ENCODE measurements around the gene GREM2. TPM values are rescaled to one million over a fixed set of nuclear protein-coding genes. Genes with fewer than 3 reads are reported as not detected.

GREM2 gene
- total and polyA plus RNA-seq, 2 experiments from 2014 or later: 0.18 to 0.21 TPM

DNA sequence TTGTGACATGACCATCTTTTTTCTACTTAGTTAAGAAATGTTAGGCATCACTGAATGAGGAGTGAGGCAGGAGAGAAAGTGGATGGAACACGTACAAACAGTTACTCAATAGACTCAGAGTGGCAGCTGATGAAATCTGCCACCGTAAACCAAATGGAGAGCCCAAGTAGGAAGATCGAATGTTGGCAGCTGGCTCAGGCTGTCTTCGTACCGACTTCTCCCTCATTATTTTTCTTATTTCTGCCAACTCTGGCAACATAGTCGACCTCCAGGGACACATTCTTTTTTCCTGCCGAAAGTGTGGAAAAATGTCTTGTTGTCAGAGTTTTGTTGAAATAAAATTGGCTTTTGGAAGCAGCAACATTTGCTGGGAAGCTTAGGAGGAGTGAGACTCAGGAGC is 143.3 kb downstream of the GREM2 start (continued):
- TF ChIP-seq, protein P1, sequence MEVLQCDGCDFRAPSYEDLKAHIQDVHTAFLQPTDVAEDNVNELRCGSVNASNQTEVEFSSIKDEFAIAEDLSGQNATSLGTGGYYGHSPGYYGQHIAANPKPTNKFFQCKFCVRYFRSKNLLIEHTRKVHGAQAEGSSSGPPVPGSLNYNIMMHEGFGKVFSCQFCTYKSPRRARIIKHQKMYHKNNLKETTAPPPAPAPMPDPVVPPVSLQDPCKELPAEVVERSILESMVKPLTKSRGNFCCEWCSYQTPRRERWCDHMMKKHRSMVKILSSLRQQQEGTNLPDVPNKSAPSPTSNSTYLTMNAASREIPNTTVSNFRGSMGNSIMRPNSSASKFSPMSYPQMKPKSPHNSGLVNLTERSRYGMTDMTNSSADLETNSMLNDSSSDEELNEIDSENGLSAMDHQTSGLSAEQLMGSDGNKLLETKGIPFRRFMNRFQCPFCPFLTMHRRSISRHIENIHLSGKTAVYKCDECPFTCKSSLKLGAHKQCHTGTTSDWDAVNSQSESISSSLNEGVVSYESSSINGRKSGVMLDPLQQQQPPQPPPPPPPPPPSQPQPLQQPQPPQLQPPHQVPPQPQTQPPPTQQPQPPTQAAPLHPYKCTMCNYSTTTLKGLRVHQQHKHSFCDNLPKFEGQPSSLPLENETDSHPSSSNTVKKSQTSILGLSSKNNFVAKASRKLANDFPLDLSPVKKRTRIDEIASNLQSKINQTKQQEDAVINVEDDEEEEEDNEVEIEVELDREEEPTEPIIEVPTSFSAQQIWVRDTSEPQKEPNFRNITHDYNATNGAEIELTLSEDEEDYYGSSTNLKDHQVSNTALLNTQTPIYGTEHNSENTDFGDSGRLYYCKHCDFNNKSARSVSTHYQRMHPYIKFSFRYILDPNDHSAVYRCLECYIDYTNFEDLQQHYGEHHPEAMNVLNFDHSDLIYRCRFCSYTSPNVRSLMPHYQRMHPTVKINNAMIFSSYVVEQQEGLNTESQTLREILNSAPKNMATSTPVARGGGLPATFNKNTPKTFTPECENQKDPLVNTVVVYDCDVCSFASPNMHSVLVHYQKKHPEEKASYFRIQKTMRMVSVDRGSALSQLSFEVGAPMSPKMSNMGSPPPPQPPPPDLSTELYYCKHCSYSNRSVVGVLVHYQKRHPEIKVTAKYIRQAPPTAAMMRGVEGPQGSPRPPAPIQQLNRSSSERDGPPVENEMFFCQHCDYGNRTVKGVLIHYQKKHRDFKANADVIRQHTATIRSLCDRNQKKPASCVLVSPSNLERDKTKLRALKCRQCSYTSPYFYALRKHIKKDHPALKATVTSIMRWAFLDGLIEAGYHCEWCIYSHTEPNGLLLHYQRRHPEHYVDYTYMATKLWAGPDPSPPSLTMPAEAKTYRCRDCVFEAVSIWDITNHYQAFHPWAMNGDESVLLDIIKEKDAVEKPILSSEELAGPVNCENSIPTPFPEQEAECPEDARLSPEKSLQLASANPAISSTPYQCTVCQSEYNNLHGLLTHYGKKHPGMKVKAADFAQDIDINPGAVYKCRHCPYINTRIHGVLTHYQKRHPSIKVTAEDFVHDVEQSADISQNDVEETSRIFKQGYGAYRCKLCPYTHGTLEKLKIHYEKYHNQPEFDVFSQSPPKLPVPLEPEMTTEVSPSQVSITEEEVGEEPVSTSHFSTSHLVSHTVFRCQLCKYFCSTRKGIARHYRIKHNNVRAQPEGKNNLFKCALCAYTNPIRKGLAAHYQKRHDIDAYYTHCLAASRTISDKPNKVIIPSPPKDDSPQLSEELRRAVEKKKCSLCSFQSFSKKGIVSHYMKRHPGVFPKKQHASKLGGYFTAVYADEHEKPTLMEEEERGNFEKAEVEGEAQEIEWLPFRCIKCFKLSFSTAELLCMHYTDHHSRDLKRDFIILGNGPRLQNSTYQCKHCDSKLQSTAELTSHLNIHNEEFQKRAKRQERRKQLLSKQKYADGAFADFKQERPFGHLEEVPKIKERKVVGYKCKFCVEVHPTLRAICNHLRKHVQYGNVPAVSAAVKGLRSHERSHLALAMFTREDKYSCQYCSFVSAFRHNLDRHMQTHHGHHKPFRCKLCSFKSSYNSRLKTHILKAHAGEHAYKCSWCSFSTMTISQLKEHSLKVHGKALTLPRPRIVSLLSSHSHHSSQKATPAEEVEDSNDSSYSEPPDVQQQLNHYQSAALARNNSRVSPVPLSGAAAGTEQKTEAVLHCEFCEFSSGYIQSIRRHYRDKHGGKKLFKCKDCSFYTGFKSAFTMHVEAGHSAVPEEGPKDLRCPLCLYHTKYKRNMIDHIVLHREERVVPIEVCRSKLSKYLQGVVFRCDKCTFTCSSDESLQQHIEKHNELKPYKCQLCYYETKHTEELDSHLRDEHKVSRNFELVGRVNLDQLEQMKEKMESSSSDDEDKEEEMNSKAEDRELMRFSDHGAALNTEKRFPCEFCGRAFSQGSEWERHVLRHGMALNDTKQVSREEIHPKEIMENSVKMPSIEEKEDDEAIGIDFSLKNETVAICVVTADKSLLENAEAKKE (CRISPR knock-in tag; IDR thresholded peaks at IDR 0.05): no peak
- no peak for TF ChIP-seq JUNB (IDR thresholded peaks at IDR 0.05; ENCODE audit: unreplicated experiment)
- TF ChIP-seq ZNF331 (CRISPR knock-in tag; IDR thresholded peaks at IDR 0.05; ENCODE audit: low read depth): no peak
- TF ChIP-seq ZNF114 (CRISPR knock-in tag; IDR thresholded peaks at IDR 0.05): no peak
- TF ChIP-seq, protein P2, sequence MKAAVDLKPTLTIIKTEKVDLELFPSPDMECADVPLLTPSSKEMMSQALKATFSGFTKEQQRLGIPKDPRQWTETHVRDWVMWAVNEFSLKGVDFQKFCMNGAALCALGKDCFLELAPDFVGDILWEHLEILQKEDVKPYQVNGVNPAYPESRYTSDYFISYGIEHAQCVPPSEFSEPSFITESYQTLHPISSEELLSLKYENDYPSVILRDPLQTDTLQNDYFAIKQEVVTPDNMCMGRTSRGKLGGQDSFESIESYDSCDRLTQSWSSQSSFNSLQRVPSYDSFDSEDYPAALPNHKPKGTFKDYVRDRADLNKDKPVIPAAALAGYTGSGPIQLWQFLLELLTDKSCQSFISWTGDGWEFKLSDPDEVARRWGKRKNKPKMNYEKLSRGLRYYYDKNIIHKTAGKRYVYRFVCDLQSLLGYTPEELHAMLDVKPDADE (IDR thresholded peaks at IDR 0.05): no peak

DNA sequence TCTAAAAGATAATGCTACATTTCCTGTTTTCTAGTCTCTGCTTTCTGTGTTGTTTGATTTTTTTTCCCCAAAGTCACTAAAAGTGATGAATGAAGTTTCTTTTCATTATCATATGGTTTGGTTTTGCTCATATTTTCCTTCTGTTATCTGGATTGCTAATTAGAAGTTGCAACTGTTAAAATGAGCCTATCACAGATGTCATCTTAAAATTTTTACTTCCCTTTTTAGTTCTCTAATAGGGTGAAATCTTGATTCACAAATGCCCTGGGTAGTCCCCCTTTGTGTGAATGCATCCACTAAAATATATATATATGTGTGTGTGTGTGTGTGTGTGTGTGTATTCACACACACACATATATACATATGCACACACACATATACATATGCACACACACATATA is 144.1 kb downstream of the GREM2 start:
- H3K4me3 ChIP-seq: no peak overlapping the region
- H3F3A ChIP-seq (replicated peaks; ENCODE audit: low read depth): no peaks in the 10 kb centered on the region
- no peaks in the 10 kb centered on the region for H3K36me3 Mint-ChIP-seq (ENCODE audit: low read depth)
- no peak overlapping the region for H2AFZ ChIP-seq
- H3K9me2 ChIP-seq (ENCODE audit: insufficient read depth): no peaks in the 10 kb centered on the region
- no peaks in the 10 kb centered on the region for H3K4me1 ChIP-seq (ENCODE audit: insufficient read depth)
- H4K20me1 ChIP-seq (replicated peaks; ENCODE audit: insufficient read depth): no peaks in the 10 kb centered on the region
- no peak for ATAC-seq
- no peaks in the 10 kb centered on the region for H3K79me2 ChIP-seq (replicated peaks; ENCODE audit: insufficient read depth)
- no peak overlapping the region for H3K27ac Mint-ChIP-seq
- H3K4me1 Mint-ChIP-seq: peaks cover 18% of the 10 kb centered on the region
- DNase-seq (ENCODE audit: low spot score): no peak
- no peaks in the 10 kb centered on the region for H3K9me3 Mint-ChIP-seq
- no peak overlapping the region for H3K4me3 Mint-ChIP-seq
- H3K27me3 Mint-ChIP-seq (ENCODE audit: insufficient read depth, low read depth, poor library complexity): no peaks in the 10 kb centered on the region
- H3K27ac ChIP-seq (ENCODE audit: low read depth): no peak overlapping the region
- H3K4me2 ChIP-seq: no peak overlapping the region
- H3K36me3 ChIP-seq (ENCODE audit: insufficient read depth): no peaks in the 10 kb centered on the region
- no peaks in the 10 kb centered on the region for H3K27me3 ChIP-seq (ENCODE audit: insufficient read depth)
- TF ChIP-seq POLR2AphosphoS5 (IDR thresholded peaks at IDR 0.05; ENCODE audit: low read depth): no peak
- TF ChIP-seq ZNF331 (CRISPR knock-in tag; IDR thresholded peaks at IDR 0.05; ENCODE audit: low read depth): no peak
- no peak for TF ChIP-seq ZNF114 (CRISPR knock-in tag; IDR thresholded peaks at IDR 0.05)
- no peak for TF ChIP-seq EZH2 (IDR thresholded peaks at IDR 0.05; ENCODE audit: low read depth, unreplicated experiment)
- no peak for TF ChIP-seq STAT1 (IDR thresholded peaks at IDR 0.05; ENCODE audit: unreplicated experiment)
- TF ChIP-seq, protein P3, sequence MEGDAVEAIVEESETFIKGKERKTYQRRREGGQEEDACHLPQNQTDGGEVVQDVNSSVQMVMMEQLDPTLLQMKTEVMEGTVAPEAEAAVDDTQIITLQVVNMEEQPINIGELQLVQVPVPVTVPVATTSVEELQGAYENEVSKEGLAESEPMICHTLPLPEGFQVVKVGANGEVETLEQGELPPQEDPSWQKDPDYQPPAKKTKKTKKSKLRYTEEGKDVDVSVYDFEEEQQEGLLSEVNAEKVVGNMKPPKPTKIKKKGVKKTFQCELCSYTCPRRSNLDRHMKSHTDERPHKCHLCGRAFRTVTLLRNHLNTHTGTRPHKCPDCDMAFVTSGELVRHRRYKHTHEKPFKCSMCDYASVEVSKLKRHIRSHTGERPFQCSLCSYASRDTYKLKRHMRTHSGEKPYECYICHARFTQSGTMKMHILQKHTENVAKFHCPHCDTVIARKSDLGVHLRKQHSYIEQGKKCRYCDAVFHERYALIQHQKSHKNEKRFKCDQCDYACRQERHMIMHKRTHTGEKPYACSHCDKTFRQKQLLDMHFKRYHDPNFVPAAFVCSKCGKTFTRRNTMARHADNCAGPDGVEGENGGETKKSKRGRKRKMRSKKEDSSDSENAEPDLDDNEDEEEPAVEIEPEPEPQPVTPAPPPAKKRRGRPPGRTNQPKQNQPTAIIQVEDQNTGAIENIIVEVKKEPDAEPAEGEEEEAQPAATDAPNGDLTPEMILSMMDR (conservative IDR thresholded peaks at IDR 0.05; ENCODE audit: low read depth in 2 of 2): no peak
- no peak for TF ChIP-seq CREB1 (CRISPR knock-in tag; IDR thresholded peaks at IDR 0.05; ENCODE audit: low read depth)
- no peak for TF ChIP-seq JUNB (IDR thresholded peaks at IDR 0.05; ENCODE audit: unreplicated experiment)
- TF ChIP-seq EZH2phosphoT487 (IDR thresholded peaks at IDR 0.05; ENCODE audit: unreplicated experiment): no peak
